B cell (primary cell): ENCODE data around the gene TIMM44. TPM values are rescaled to one million over a fixed set of nuclear protein-coding genes. Genes with fewer than 3 reads are reported as not detected.

Source experiments
- ATAC-seq: fragments of 200-7000 bp; cut with Tn5 transposase; one replicate; pipeline ENCODE4 v1.10.0; 2021; ENCODE audit warnings: low read depth, mild to moderate bottlenecking, moderate number of reproducible peaks, moderate library complexity
- CTCF ChIA-PET: fragments of 350-600 bp; sonication (Branson Sonifier 250); formaldehyde crosslinking; loops from one replicate; lab custom pipeline; 2021; ENCODE audit warnings: antibody characterized with exemption, inconsistent platforms; lab: Charles Lee
- POLR2A ChIA-PET: fragments of 350-600 bp; sonication (Branson Sonifier 250); formaldehyde crosslinking; loops from one replicate; lab custom pipeline; 2021; ENCODE audit warnings: antibody characterized with exemption; lab: Charles Lee
- DNase-seq: peaks from one replicate; pipeline ENCODE4 v3.0.0; 2013
- H2AFZ ChIP-seq: 2 replicates; pipeline ENCODE4 v1.6.1; 2012; ENCODE audit warnings: mild to moderate bottlenecking, low read depth, low read length; ENCODE audit not compliant: insufficient read depth, poor library complexity, severe bottlenecking
- H3K27ac ChIP-seq, 2 donors: 1 replicate in 1 of 2; 2 replicates in 1 of 2; pipeline ENCODE4 v1.5.1; 2012 to 2013; ENCODE audit warnings: low read length in 2 of 2, mild to moderate bottlenecking in 2 of 2, moderate library complexity in 1 of 2
- H3K27me3 ChIP-seq, 4 experiments: fragments of 200-600 bp in 1 of 4; sonication (generic) in 1 of 4; replicated peaks in 1 of 4; 1 replicate in 2 of 4; 2 replicates in 2 of 4; pipeline versions ENCODE4 v1.6.1 to v1.7.0; 2013 to 2016; ENCODE audit warnings: low read length in 3 of 4, mild to moderate bottlenecking in 2 of 4, mixed read lengths in 1 of 4, moderate library complexity in 1 of 4; ENCODE audit not compliant: insufficient read depth in 4 of 4, control insufficient read depth in 3 of 4; ENCODE audit errors: control extremely low read depth in 1 of 4
- H3K36me3 ChIP-seq, 2 experiments: replicated peaks in 1 of 2; 1 replicate in 1 of 2; 2 replicates in 1 of 2; pipeline versions ENCODE4 v1.6.1 to v1.7.1; 2013; ENCODE audit warnings: low read length in 1 of 2; ENCODE audit not compliant: insufficient read depth in 2 of 2, control insufficient read depth in 1 of 2; ENCODE audit errors: control extremely low read depth in 1 of 2, extremely low read depth in 1 of 2
- H3K4me1 ChIP-seq, 2 donors: fragments of 200-600 bp in 1 of 2; sonication (generic) in 1 of 2; 1 replicate in 1 of 2; 2 replicates in 1 of 2; pipeline versions ENCODE4 v1.5.1 to v1.6.1; 2013 to 2017; ENCODE audit warnings: low read length in 2 of 2; ENCODE audit not compliant: control insufficient read depth in 2 of 2, insufficient read depth in 2 of 2
- H3K4me2 ChIP-seq: replicated peaks from 2 replicates; pipeline ENCODE3; 2012; ENCODE audit warnings: mild to moderate bottlenecking, low read depth, low read length; ENCODE audit not compliant: poor library complexity, severe bottlenecking
- H3K4me3 ChIP-seq, 5 experiments: fragments of 200-600 bp in 1 of 5; sonication (generic) in 1 of 5; 1 replicate in 3 of 5; 2 replicates in 2 of 5; pipeline versions ENCODE4 v1.5.1 to v1.7.0; 2011 to 2016; ENCODE audit warnings: low read length in 4 of 5, mild to moderate bottlenecking in 4 of 5, low read depth in 2 of 5, control low read depth in 1 of 5, moderate library complexity in 1 of 5; ENCODE audit not compliant: insufficient read depth in 1 of 5; ENCODE audit errors: control extremely low read depth in 1 of 5, extremely low read depth in 1 of 5
- H3K79me2 ChIP-seq: fragments of 200-600 bp; sonication (generic); one replicate; pipeline ENCODE4 v1.6.0; 2016; ENCODE audit warnings: low read length; ENCODE audit not compliant: control insufficient read depth, insufficient read depth
- H3K9ac ChIP-seq: fragments of 200-600 bp; sonication (generic); 2 replicates; pipeline ENCODE4 v1.6.1; 2017; ENCODE audit warnings: mild to moderate bottlenecking, low read length, moderate library complexity
- H3K9me3 ChIP-seq, 3 donors: one replicate each; pipeline versions ENCODE4 v1.6.1 to v1.7.1; 2013; ENCODE audit warnings: low read length in 2 of 3; ENCODE audit not compliant: control insufficient read depth in 2 of 3, insufficient read depth in 1 of 3; ENCODE audit errors: control extremely low read depth in 1 of 3
- H4K20me1 ChIP-seq: 2 replicates; pipeline ENCODE4 v1.6.0; 2012; ENCODE audit warnings: mild to moderate bottlenecking, low read length; ENCODE audit not compliant: insufficient read depth, control insufficient read depth, poor library complexity, severe bottlenecking
- H3K27ac Mint-ChIP-seq: one replicate; pipeline ENCODE4 v1.8.0; 2021; ENCODE audit warnings: mixed read lengths
- H3K27me3 Mint-ChIP-seq: one replicate; pipeline ENCODE4 v1.8.0; 2021; ENCODE audit warnings: mixed read lengths
- H3K4me1 Mint-ChIP-seq: one replicate; pipeline ENCODE4 v1.8.0; 2021; ENCODE audit warnings: mixed read lengths
- H3K4me3 Mint-ChIP-seq: one replicate; pipeline ENCODE4 v1.8.0; 2021; ENCODE audit warnings: mixed read lengths
- H3K9me3 Mint-ChIP-seq: one replicate; pipeline ENCODE4 v1.8.0; 2022; ENCODE audit warnings: mixed read lengths; ENCODE audit not compliant: insufficient read depth
- EZH2 ChIP-seq: IDR thresholded peaks from 2 replicates; pipeline ENCODE4 v1.6.1; 2012; ENCODE audit warnings: borderline replicate concordance, low read depth, mild to moderate bottlenecking, moderate library complexity, low read length; ENCODE audit not compliant: insufficient read depth, poor library complexity, severe bottlenecking
- WGBS: methylation state at CpG from one replicate; pipeline ENCODE4 v1.1.5; 2013; ENCODE audit warnings: missing lambda C conversion rate; ENCODE audit not compliant: insufficient coverage; 5-methylcytosine and 5-hydroxymethylcytosine counted together
- intact Hi-C: fragments of 100-400 bp; cut with micrococcal nuclease; formaldehyde crosslinking; loops from one replicate; pipeline ENCODE4 v1.10.0; 2022
- polyA plus RNA-seq: library from polyadenylated mRNA; depleted of rRNA; stranded (reverse); fragments of >200 nt; gene quantifications from 2 replicates; pipeline ENCODE4 v1.2.3, GENCODE V29; 2012
- total RNA-seq, 2 donors: library from RNA; stranded (reverse); fragments of 120-200 nt in 1 of 2; gene quantifications; 1 replicate in 1 of 2; 2 replicates in 1 of 2; pipeline versions ENCODE4 v1.2.3 to v1.2.4, GENCODE V29; 2013 to 2022
- TF ChIP-seq, protein P1 (sequence below): fragments of 200-600 bp; IDR thresholded peaks from one replicate; pipeline ENCODE4 v1.8.0; 2022; ENCODE audit warnings: antibody characterized with exemption, mild to moderate bottlenecking

Gene TIMM44
- total and polyA plus RNA-seq, 2 donors (not counting 1 experiment from before 2014, with no cell fraction given): 48.9 to 66.5 TPM

- H3K27me3 ChIP-seq: peaks cover 0 to 24% (median 15%) of the 10 kb centered on the region in 4 experiments
- peaks cover 0 to 13% of the 10 kb centered on the region in 2 experiments for H3K36me3 ChIP-seq
- Mint-ChIP-seq H3K27ac (no peak overlapping the region), H3K9me3 (no peaks in the 10 kb centered on the region), H3K4me1 (peaks cover 44% of the 10 kb centered on the region), H3K4me3 (peak overlapping the region; percentile 69), H3K27me3 (peaks cover 15% of the 10 kb centered on the region)
- no peak overlapping the region for H2AFZ ChIP-seq
- CTCF ChIA-PET: interaction anchor here (3.0 to 3.8 kb wide), 2 partner anchors 22 to 53 kb away, joined by 13 to 28 read pairs; partner anchors contain the start of gene TIMM44
- H3K27ac ChIP-seq: no peak overlapping the region
- ATAC-seq (no peak), DNase-seq (no peak)
- H4K20me1 ChIP-seq: peaks cover 50% of the 10 kb centered on the region
- peaks cover 0 to 18% (median 0%) of the 10 kb centered on the region in 3 donors for H3K9me3 ChIP-seq
- no peak overlapping the region for H3K4me3 ChIP-seq
- H3K4me1 ChIP-seq: peaks cover 48 to 55% of the 10 kb centered on the region in 2 donors
- H3K79me2 ChIP-seq: peaks cover 8% of the 10 kb centered on the region
- H3K4me2 ChIP-seq: peak overlapping the region; percentile 83
- 98% methylated on average over 23 of the region's 31 CpGs for WGBS
- TF ChIP-seq, protein P1, sequence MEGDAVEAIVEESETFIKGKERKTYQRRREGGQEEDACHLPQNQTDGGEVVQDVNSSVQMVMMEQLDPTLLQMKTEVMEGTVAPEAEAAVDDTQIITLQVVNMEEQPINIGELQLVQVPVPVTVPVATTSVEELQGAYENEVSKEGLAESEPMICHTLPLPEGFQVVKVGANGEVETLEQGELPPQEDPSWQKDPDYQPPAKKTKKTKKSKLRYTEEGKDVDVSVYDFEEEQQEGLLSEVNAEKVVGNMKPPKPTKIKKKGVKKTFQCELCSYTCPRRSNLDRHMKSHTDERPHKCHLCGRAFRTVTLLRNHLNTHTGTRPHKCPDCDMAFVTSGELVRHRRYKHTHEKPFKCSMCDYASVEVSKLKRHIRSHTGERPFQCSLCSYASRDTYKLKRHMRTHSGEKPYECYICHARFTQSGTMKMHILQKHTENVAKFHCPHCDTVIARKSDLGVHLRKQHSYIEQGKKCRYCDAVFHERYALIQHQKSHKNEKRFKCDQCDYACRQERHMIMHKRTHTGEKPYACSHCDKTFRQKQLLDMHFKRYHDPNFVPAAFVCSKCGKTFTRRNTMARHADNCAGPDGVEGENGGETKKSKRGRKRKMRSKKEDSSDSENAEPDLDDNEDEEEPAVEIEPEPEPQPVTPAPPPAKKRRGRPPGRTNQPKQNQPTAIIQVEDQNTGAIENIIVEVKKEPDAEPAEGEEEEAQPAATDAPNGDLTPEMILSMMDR: no peak
- no peak for TF ChIP-seq EZH2
- no peak overlapping the region for H3K9ac ChIP-seq
- POLR2A ChIA-PET: interaction anchor here (1.8 to 2.8 kb wide), 2 partner anchors 21 kb away, joined by 4 to 29 read pairs; partner anchors contain the start of gene TIMM44
- intact Hi-C loops: no loop called here
These were observed 21.3 kb downstream of the TIMM44 start for GRCh38 chr19:7921967-7922835.
